Brain microvascular endothelial cell (primary cell): ENCODE data around the gene TMEM135.

Source experiments
- DNase-seq: peaks from one replicate; pipeline ENCODE4 v3.0.0-alpha.2; 2020
- H3K27ac ChIP-seq: fragments of 250-450 bp; sonication (Bioruptor Pico); 2 replicates; pipeline ENCODE4 v1.5.1; 2020; ENCODE audit warnings: mild to moderate bottlenecking, moderate library complexity
- H3K27me3 ChIP-seq: fragments of 250-450 bp; sonication (Bioruptor Pico); replicated peaks from 2 replicates; pipeline ENCODE4 v1.5.1; 2020; ENCODE audit warnings: mild to moderate bottlenecking
- H3K36me3 ChIP-seq: fragments of 250-450 bp; sonication (Bioruptor Pico); replicated peaks from 2 replicates; pipeline ENCODE4 v1.5.1; 2020; ENCODE audit warnings: mild to moderate bottlenecking
- H3K4me3 ChIP-seq: 2 replicates; pipeline ENCODE4 v1.5.1; 2011; ENCODE audit warnings: low read depth, mild to moderate bottlenecking, control low read depth, low read length, moderate library complexity
- CTCF ChIP-seq: IDR thresholded peaks from 2 replicates; pipeline ENCODE4 v1.5.1; 2011; ENCODE audit warnings: low read depth, mild to moderate bottlenecking, moderate library complexity, low read length, control low read depth, inconsistent platforms; ENCODE audit errors: missing control alignments
- in situ Hi-C: cut with HindIII; loops from 2 replicates; pipeline ENCODE4 v1.10.0; 2017; ENCODE audit warnings: low sequenced_read_pairs, low pct_ligation_motif_present

Gene TMEM135

GRCh38 chr11:87232320-87232719, 194.6 kb downstream of the TMEM135 start:
- no peak overlapping the region for H3K27ac ChIP-seq
- no peak for TF ChIP-seq CTCF
- in situ Hi-C loops: no loop called here
- no peak for DNase-seq
- no peaks in the 10 kb centered on the region for H3K36me3 ChIP-seq
- H3K4me3 ChIP-seq: no peak overlapping the region
- H3K27me3 ChIP-seq: no peaks in the 10 kb centered on the region

- no peak for TF ChIP-seq CTCF
- H3K27ac ChIP-seq: no peak overlapping the region
- no peak for DNase-seq
- in situ Hi-C loops: no loop called here
- H3K27me3 ChIP-seq: no peaks in the 10 kb centered on the region
- H3K4me3 ChIP-seq: no peak overlapping the region
- H3K36me3 ChIP-seq: no peaks in the 10 kb centered on the region
Measured at GRCh38 chr11:87235366-87235765, 197.6 kb downstream of the TMEM135 start.

GRCh38 chr11:87236368-87236767, 198.6 kb downstream of the TMEM135 start:
- Histone ChIP-seq H3K4me3 (no peak overlapping the region), H3K27me3 (no peaks in the 10 kb centered on the region), H3K36me3 (no peaks in the 10 kb centered on the region), H3K27ac (no peak overlapping the region)
- no peak for TF ChIP-seq CTCF
- in situ Hi-C loops: no loop called here
- no peak for DNase-seq

GRCh38 chr11:87239001-87239400, 201.3 kb downstream of the TMEM135 start:
- no peak for DNase-seq
- TF ChIP-seq CTCF: no peak
- Histone ChIP-seq H3K36me3 (no peaks in the 10 kb centered on the region), H3K27ac (no peak overlapping the region), H3K27me3 (no peaks in the 10 kb centered on the region), H3K4me3 (no peak overlapping the region)
- in situ Hi-C loops: no loop called here

GRCh38 chr11:87239531-87239930, 201.8 kb downstream of the TMEM135 start:
- in situ Hi-C loops: no loop called here
- H3K4me3 ChIP-seq: no peak overlapping the region
- no peaks in the 10 kb centered on the region for H3K36me3 ChIP-seq
- no peak for TF ChIP-seq CTCF
- no peak overlapping the region for H3K27ac ChIP-seq
- no peak for DNase-seq
- no peaks in the 10 kb centered on the region for H3K27me3 ChIP-seq

GRCh38 chr11:87251560-87251959, 213.8 kb downstream of the TMEM135 start:
- H3K4me3 ChIP-seq: no peak overlapping the region
- no peak for DNase-seq
- no peak for TF ChIP-seq CTCF
- in situ Hi-C loops: no loop called here
- no peak overlapping the region for H3K27ac ChIP-seq
- H3K27me3 ChIP-seq: no peaks in the 10 kb centered on the region
- no peaks in the 10 kb centered on the region for H3K36me3 ChIP-seq
